HepG2 (cell line): ENCODE results near the gene MYH9. TPM values are rescaled to one million over a fixed set of nuclear protein-coding genes. Genes with fewer than 3 reads are reported as not detected.

Experiments
- ATAC-seq: fragments of 200-7000 bp; cut with Tn5 transposase; 3 replicates; pipeline ENCODE4 v1.9.1; 2020; ENCODE audit warnings: mild to moderate bottlenecking, moderate library complexity
- BruUV-seq: library from RNA; stranded (reverse); fragments of 400-500 nt; replicated peaks from 2 replicates; lab custom pipeline; 2021; lab: Mats Ljungman, UMichigan
- CTCF ChIA-PET: fragments of 300-600 bp; formaldehyde crosslinking; extraction: SDS; loops from one replicate; lab custom pipeline; 2021; ENCODE audit warnings: low total read pairs, inconsistent platforms, low intra/inter-chr PET ratio; lab: Yijun Ruan, JAX
- POLR2A ChIA-PET: fragments of 350-600 bp; sonication (Branson Sonifier 250); formaldehyde crosslinking; loops from one replicate; lab custom pipeline; 2020; ENCODE audit warnings: antibody characterized with exemption, inconsistent platforms; lab: Yijun Ruan, JAX
- DNase-seq: peaks from one replicate; pipeline ENCODE4 v3.0.0-alpha.2; 2015; ENCODE audit warnings: low spot score
- FAIRE-seq: peaks from 3 replicates; lab custom pipeline; 2011; peaks lifted over from hg19 to GRCh38; lab: Jason Lieb, UNC
- H2AFZ ChIP-seq: one replicate; pipeline ENCODE4 v1.6.1; 2011; ENCODE audit warnings: low read length, inconsistent platforms
- H3K27ac ChIP-seq: fragments of 300-600 bp; 3 replicates; pipeline ENCODE4 v1.8.0; 2011; ENCODE audit warnings: mixed run types, mild to moderate bottlenecking, mixed read lengths, low read length, inconsistent platforms; ENCODE audit not compliant: insufficient read depth; ENCODE audit errors: extremely low read length
- H3K27me3 ChIP-seq, 2 experiments: fragments of 200-600 bp in 1 of 2; 2 replicates in 1 of 2; 3 replicates in 1 of 2; pipeline versions ENCODE4 v1.6.0 to v1.8.0; 2011; ENCODE audit warnings: low read length in 2 of 2, mild to moderate bottlenecking in 2 of 2, moderate library complexity in 2 of 2, inconsistent platforms in 1 of 2; ENCODE audit not compliant: insufficient read depth in 2 of 2, control insufficient read depth in 1 of 2
- H3K36me3 ChIP-seq, 2 experiments: fragments of 200-600 bp in 1 of 2; replicated peaks in 1 of 2; 2 replicates in 1 of 2; 3 replicates in 1 of 2; pipeline versions ENCODE4 v1.5.1 to v1.8.0; 2011; ENCODE audit warnings: low read length in 2 of 2, inconsistent platforms in 1 of 2; ENCODE audit not compliant: insufficient read depth in 2 of 2, control insufficient read depth in 1 of 2
- H3K4me1 ChIP-seq: 2 replicates; pipeline ENCODE4 v1.5.1; 2012; ENCODE audit warnings: low read length, inconsistent platforms; ENCODE audit not compliant: insufficient read depth
- H3K4me2 ChIP-seq: 2 replicates; pipeline ENCODE4 v1.6.0; 2011; ENCODE audit warnings: low read depth, low read length, inconsistent platforms
- H3K4me3 ChIP-seq, 3 experiments: fragments of 200-600 bp in 1 of 3; sonication (generic), shearing (Covaris generic) in 1 of 3; replicated peaks in 1 of 3; 2 replicates each; pipeline ENCODE4 v1.5.1; 2011 to 2016; ENCODE audit warnings: low read length in 3 of 3, inconsistent platforms in 2 of 3, low read depth in 2 of 3, mild to moderate bottlenecking in 2 of 3, control low read depth in 1 of 3, mixed read lengths in 1 of 3; ENCODE audit not compliant: insufficient read depth in 1 of 3
- H3K79me2 ChIP-seq: one replicate; pipeline ENCODE4 v1.6.1; 2011; ENCODE audit warnings: low read length, inconsistent platforms; ENCODE audit not compliant: insufficient read depth
- H3K9ac ChIP-seq: 2 replicates; pipeline ENCODE4 v1.6.0; 2011; ENCODE audit warnings: mild to moderate bottlenecking, low read depth, low read length, inconsistent platforms; ENCODE audit not compliant: insufficient read depth
- H3K9me3 ChIP-seq: 2 replicates; pipeline ENCODE4 v1.5.1; 2012; ENCODE audit warnings: mild to moderate bottlenecking, low read length
- H4K20me1 ChIP-seq: 2 replicates; pipeline ENCODE4 v1.6.0; 2011; ENCODE audit warnings: inconsistent platforms, mild to moderate bottlenecking, low read length, moderate library complexity; ENCODE audit not compliant: insufficient read depth
- ADNP ChIP-seq: sonication (generic); formaldehyde crosslinking; IDR thresholded peaks from 2 replicates; pipeline ENCODE4 v1.4.0; 2020; ENCODE audit warnings: missing genetic modification reagents
- AFF4 ChIP-seq: sonication (generic); formaldehyde crosslinking; IDR thresholded peaks from 2 replicates; pipeline ENCODE4 v1.4.0; 2020; ENCODE audit warnings: missing genetic modification reagents
- ARID3A ChIP-seq: IDR thresholded peaks from 2 replicates; pipeline ENCODE4 v1.6.1; 2012; ENCODE audit warnings: low read depth, low read length, improper control_type of control experiment
- CREM ChIP-seq, 2 experiments: sonication (generic) in 1 of 2; formaldehyde crosslinking in 1 of 2; IDR thresholded peaks; 2 replicates each; pipeline versions ENCODE4 v1.4.0 to v1.6.1; 2016 to 2020; ENCODE audit warnings: antibody characterized with exemption in 1 of 2, mild to moderate bottlenecking in 1 of 2, missing genetic modification reagents in 1 of 2
- GPBP1L1 ChIP-seq: sonication (generic); formaldehyde crosslinking; IDR thresholded peaks from 2 replicates; pipeline ENCODE4 v1.5.0; 2020; ENCODE audit warnings: mild to moderate bottlenecking, missing genetic modification reagents
- IRF9 ChIP-seq: sonication (generic); formaldehyde crosslinking; IDR thresholded peaks from 2 replicates; pipeline ENCODE4 v1.8.0; 2022; ENCODE audit warnings: missing genetic modification reagents, mild to moderate bottlenecking, borderline replicate concordance
- JUNB ChIP-seq: sonication (generic); formaldehyde crosslinking; IDR thresholded peaks from 2 replicates; pipeline ENCODE4 v1.8.0; 2022; ENCODE audit warnings: missing genetic modification reagents, mild to moderate bottlenecking, borderline replicate concordance
- MTERF4 ChIP-seq: sonication (generic); formaldehyde crosslinking; IDR thresholded peaks from 2 replicates; pipeline ENCODE4 v1.8.0; 2023; ENCODE audit warnings: mild to moderate bottlenecking, missing genetic modification reagents
- MYC ChIP-seq: sonication (generic); formaldehyde crosslinking; IDR thresholded peaks from 2 replicates; pipeline ENCODE4 v1.9.0; 2021; ENCODE audit warnings: missing genetic modification reagents, borderline replicate concordance
- NR2C2 ChIP-seq: sonication (generic); formaldehyde crosslinking; IDR thresholded peaks from 2 replicates; pipeline ENCODE4 v1.4.0; 2020; ENCODE audit warnings: missing genetic modification reagents, mild to moderate bottlenecking, moderate library complexity, borderline replicate concordance
- SRSF1 ChIP-seq: fragments of 200-400 bp; formaldehyde crosslinking; optimal IDR thresholded peaks from 2 replicates; pipeline ENCODE3; 2017; ENCODE audit warnings: mild to moderate bottlenecking, low read depth, low read length, moderate library complexity
- THAP11 ChIP-seq: IDR thresholded peaks from 2 replicates; pipeline ENCODE4 v1.6.1; 2016; ENCODE audit warnings: missing biosample characterization, missing genetic modification reagents
- ZKSCAN1 ChIP-seq: fragments of 150-350 bp; IDR thresholded peaks from 2 replicates; pipeline ENCODE4 v1.6.1; 2014; ENCODE audit warnings: low read length
- ZNF362 ChIP-seq: sonication (generic); formaldehyde crosslinking; IDR thresholded peaks from 2 replicates; pipeline ENCODE4 v1.4.0; 2020; ENCODE audit warnings: missing genetic modification reagents, mild to moderate bottlenecking, borderline replicate concordance
- ZSCAN20 ChIP-seq: sonication (generic); formaldehyde crosslinking; IDR thresholded peaks from 2 replicates; pipeline ENCODE4 v1.4.0; 2020; ENCODE audit warnings: missing genetic modification reagents, mild to moderate bottlenecking, borderline replicate concordance
- WGBS: methylation state at CpG from one replicate; pipeline ENCODE4 v1.1.6; 2017; ENCODE audit warnings: low lambda C conversion rate; 5-methylcytosine and 5-hydroxymethylcytosine counted together
- in situ Hi-C: cut with HindIII; loops from 2 replicates; pipeline ENCODE4 v1.10.0; 2017; ENCODE audit warnings: low pct_unique_long_range_greater_than_20kb; ENCODE audit not compliant: extremely low pct_ligation_motif_present
- intact Hi-C: fragments of 100-400 bp; cut with micrococcal nuclease; formaldehyde crosslinking; loops from one replicate; pipeline ENCODE4 v1.10.0; 2022; ENCODE audit not compliant: unreplicated experiment
- polyA plus RNA-seq, 8 experiments: library from polyadenylated mRNA; depleted of rRNA in 3 of 8; stranded (reverse) in 7 of 8; unstranded in 1 of 8; fragments of >200 nt; fragmentation: Illumina TruSeq in 4 of 8; extraction: Trizol in 4 of 8; gene quantifications; 2 replicates each; pipeline versions ENCODE4 v1.2.1 to v1.2.3, GENCODE V29; 2011 to 2016; ENCODE audit warnings: low read depth in 4 of 8, missing spikeins in 1 of 8, mixed read lengths in 1 of 8; ENCODE audit not compliant: insufficient read depth in 1 of 8
- total RNA-seq, 5 experiments: library from RNA; depleted of rRNA; stranded (reverse); fragments of >200 nt; fragmentation: Illumina TruSeq; extraction: Trizol; gene quantifications; 2 replicates each; pipeline ENCODE4 v1.2.3, GENCODE V29; 2016; ENCODE audit warnings: low read depth in 1 of 5

MYH9 gene
- total and polyA plus RNA-seq, 2 of the 13 experiments (the other 11 are each of a cell fraction or from before 2014, with no cell fraction given), result 50.7 to 98.5 TPM

GRCh38 chr22:36322602-36322915 is 65.2 kb downstream of the MYH9 start:
- ATAC-seq (no peak), FAIRE-seq (no peak), DNase-seq (no peak)
- Histone ChIP-seq H3K4me1 (peaks cover 13% of the 10 kb centered on the region), H3K27me3 (no peaks in the 10 kb centered on the region), H3K36me3 (peaks cover 63 to 96% of the 10 kb centered on the region in 2 experiments), H3K9me3 (no peaks in the 10 kb centered on the region), H4K20me1 (no peaks in the 10 kb centered on the region), H3K4me2 (no peak overlapping the region), H3K9ac (no peak overlapping the region), H3K4me3 (no peak overlapping the region), H3K27ac (no peak overlapping the region), H2AFZ (no peak overlapping the region), H3K79me2 (no peaks in the 10 kb centered on the region)
- in situ Hi-C loops, result no loop called here
- ChIA-PET POLR2A (no interaction called here), CTCF (no interaction called here)
- no TSS peak for BruUV-seq
- intact Hi-C loops, result no loop called here
- WGBS, result 100% methylated on average over 4 of the region's 11 CpGs
- TF ChIP-seq MYC (CRISPR knock-in tag) (no peak), ARID3A (no peak), SRSF1 (no peak), AFF4 (CRISPR knock-in tag) (no peak), ADNP (no peak), ZSCAN20 (CRISPR knock-in tag) (no peak), NR2C2 (CRISPR knock-in tag) (no peak), JUNB (CRISPR knock-in tag) (no peak), ZKSCAN1 (no peak), IRF9 (CRISPR knock-in tag) (no peak), THAP11 (CRISPR knock-in tag) (no peak), MTERF4 (CRISPR knock-in tag) (no peak), CREM (IDR thresholded peaks at IDR 0.05) (no peak), CREM (CRISPR knock-in tag; IDR thresholded peaks at IDR 0.05) (no peak), GPBP1L1 (CRISPR knock-in tag) (no peak), ZNF362 (no peak)
